K562 (cell line): Measurements from ENCODE around the gene FBXO9. TPM values are rescaled to one million over a fixed set of nuclear protein-coding genes. Genes with fewer than 3 reads are reported as not detected.

Experiments used
- ARHGAP35 ChIP-seq: fragments of 450-650 bp; IDR thresholded peaks from 2 replicates; pipeline ENCODE4 v1.6.1; 2018; ENCODE audit not compliant: partially characterized antibody
- HDGF ChIP-seq: fragments of 450-650 bp; IDR thresholded peaks from 2 replicates; pipeline ENCODE4 v1.6.1; 2016
- ILK ChIP-seq: fragments of 450-650 bp; IDR thresholded peaks from 2 replicates; pipeline ENCODE4 v1.6.1; 2016; ENCODE audit warnings: missing genetic modification characterization, low read depth, mild to moderate bottlenecking, missing compliant biosample characterization, moderate library complexity, borderline replicate concordance
- KLF13 ChIP-seq: fragments of 450-650 bp; IDR thresholded peaks from 2 replicates; pipeline ENCODE4 v1.6.1; 2016; ENCODE audit warnings: missing genetic modification characterization, low read depth, mild to moderate bottlenecking, missing compliant biosample characterization, moderate library complexity, borderline replicate concordance
- LARP7 ChIP-seq: fragments of 450-650 bp; IDR thresholded peaks from 2 replicates; pipeline ENCODE4 v1.6.1; 2016
- MAFF ChIP-seq: IDR thresholded peaks from 2 replicates; pipeline ENCODE4 v1.6.1; 2012; ENCODE audit warnings: low read length, improper control_type of control experiment
- MEF2D ChIP-seq: conservative IDR thresholded peaks from 2 replicates; pipeline ENCODE4 v1.6.1; 2016; ENCODE audit warnings: low read depth, missing genetic modification characterization, missing compliant biosample characterization
- MYC ChIP-seq, 2 experiments: fragments of 250-450 bp in 1 of 2; sonication (Bioruptor Pico) in 1 of 2; IDR thresholded peaks; 2 replicates each; pipeline versions ENCODE4 v1.5.1 to v1.6.1; 2012 to 2021; ENCODE audit warnings: low read depth in 2 of 2, borderline replicate concordance in 1 of 2, improper control_type of control experiment in 1 of 2, low read length in 1 of 2, mild to moderate bottlenecking in 1 of 2, moderate library complexity in 1 of 2
- PHF21A ChIP-seq: fragments of 450-650 bp; IDR thresholded peaks from 2 replicates; pipeline ENCODE4 v1.6.1; 2017; ENCODE audit warnings: low read depth, borderline replicate concordance
- PML ChIP-seq: IDR thresholded peaks from 2 replicates; pipeline ENCODE4 v1.6.1; 2012; ENCODE audit warnings: low read length, inconsistent platforms
- POLR2G ChIP-seq: fragments of 200-400 bp; formaldehyde crosslinking; IDR thresholded peaks from 2 replicates; pipeline ENCODE4 v1.6.1; 2017; ENCODE audit warnings: low read depth, mild to moderate bottlenecking, antibody characterized with exemption, low read length, moderate library complexity
- RBM14 ChIP-seq: fragments of 200-400 bp; formaldehyde crosslinking; IDR thresholded peaks from 2 replicates; pipeline ENCODE4 v1.6.1; 2018; ENCODE audit warnings: low read depth, mild to moderate bottlenecking, low read length, moderate library complexity, borderline replicate concordance; ENCODE audit not compliant: insufficient read depth
- RUNX1 ChIP-seq: sonication (generic); IDR thresholded peaks from 2 replicates; pipeline ENCODE4 v1.6.1; 2016; ENCODE audit warnings: antibody characterized with exemption, low read depth
- SIRT6 ChIP-seq: IDR thresholded peaks from one replicate; pipeline ENCODE4 v1.6.1; 2012; ENCODE audit warnings: low read depth, mild to moderate bottlenecking, control low read depth, inconsistent platforms, low read length, moderate library complexity
- SMAD4 ChIP-seq: fragments of 250-450 bp; sonication (Bioruptor Pico); conservative IDR thresholded peaks from 2 replicates; pipeline ENCODE4 v1.8.0; 2021; ENCODE audit warnings: inconsistent platforms, mild to moderate bottlenecking, moderate library complexity
- SMARCB1 ChIP-seq: IDR thresholded peaks from 2 replicates; pipeline ENCODE4 v1.6.1; 2011; ENCODE audit warnings: improper control_type of control experiment, low read depth; ENCODE audit not compliant: insufficient read length
- SRF ChIP-seq, 2 experiments: fragments of 250-450, 450-650 bp in 1 of 2; sonication (Bioruptor Pico) in 1 of 2; sonication (generic) in 1 of 2; formaldehyde crosslinking; IDR thresholded peaks; 2 replicates each; pipeline versions ENCODE4 v1.5.0 to v1.5.1; 2020 to 2022; ENCODE audit warnings: mild to moderate bottlenecking in 1 of 2, missing genetic modification reagents in 1 of 2
- ZNF134 ChIP-seq: fragments of 250-450 bp; sonication (Bioruptor Pico); conservative IDR thresholded peaks from 2 replicates; pipeline ENCODE4 v1.4.0; 2020
- ZNF668 ChIP-seq: fragments of 250-450 bp; sonication (Bioruptor Pico); IDR thresholded peaks from 2 replicates; pipeline ENCODE4 v1.8.0; 2022; ENCODE audit warnings: mild to moderate bottlenecking, inconsistent platforms
- polyA plus RNA-seq, 8 experiments: library from polyadenylated mRNA; depleted of rRNA in 4 of 8; stranded (reverse) in 5 of 8; unstranded in 3 of 8; fragments of >200 nt; fragmentation: Nextera tagmentation in 2 of 8; fragmentation: Illumina TruSeq in 1 of 8; extraction: Ambion mirVana in 2 of 8; extraction: Trizol in 1 of 8; gene quantifications; 2 replicates each; pipeline versions ENCODE4 v1.2.1 to v1.2.3, GENCODE V29; 2011 to 2014; ENCODE audit warnings: inconsistent platforms in 1 of 8, missing spikeins in 1 of 8
- total RNA-seq, 7 experiments: library from RNA; depleted of rRNA in 6 of 7; stranded (reverse); fragments of >200 nt in 6 of 7; fragmentation: Illumina TruSeq in 2 of 7; extraction: Trizol in 2 of 7; gene quantifications; 2 replicates each; pipeline versions ENCODE4 v1.2.1 to v1.2.3, GENCODE V29; 2011 to 2021; ENCODE audit warnings: low replicate concordance in 1 of 7
- TF ChIP-seq, protein P1 (sequence below): sonication (generic); formaldehyde crosslinking; IDR thresholded peaks from 2 replicates; pipeline ENCODE4 v1.8.0; 2023; ENCODE audit warnings: mild to moderate bottlenecking, missing genetic modification reagents
- TF ChIP-seq, protein P2 (sequence below): fragments of 450-650 bp; formaldehyde crosslinking; IDR thresholded peaks from 2 replicates; pipeline ENCODE4 v1.4.0; 2020; ENCODE audit warnings: mild to moderate bottlenecking, moderate library complexity
- TF ChIP-seq, protein P3 (sequence below): fragments of 450-650 bp; conservative IDR thresholded peaks from 2 replicates; pipeline ENCODE4 v1.6.1; 2016; ENCODE audit warnings: missing genetic modification characterization, low read depth, mild to moderate bottlenecking, missing compliant biosample characterization, moderate library complexity
- TF ChIP-seq, protein P4 (sequence below): fragments of 250-450 bp; sonication (Bioruptor Pico); IDR thresholded peaks from 2 replicates; pipeline ENCODE4 v1.9.0; 2021; ENCODE audit warnings: mild to moderate bottlenecking
- TF ChIP-seq, protein P5 (sequence below): fragments of 450-650 bp; formaldehyde crosslinking; IDR thresholded peaks from 2 replicates; pipeline ENCODE4 v1.4.0; 2020; ENCODE audit warnings: mild to moderate bottlenecking, mixed read lengths

The FBXO9 gene
- total and polyA plus RNA-seq, 9 of the 15 experiments (the other 6 are each of a cell fraction or from before 2014, with no cell fraction given), result 10.1 to 85.3 (median 51.4) TPM

DNA sequence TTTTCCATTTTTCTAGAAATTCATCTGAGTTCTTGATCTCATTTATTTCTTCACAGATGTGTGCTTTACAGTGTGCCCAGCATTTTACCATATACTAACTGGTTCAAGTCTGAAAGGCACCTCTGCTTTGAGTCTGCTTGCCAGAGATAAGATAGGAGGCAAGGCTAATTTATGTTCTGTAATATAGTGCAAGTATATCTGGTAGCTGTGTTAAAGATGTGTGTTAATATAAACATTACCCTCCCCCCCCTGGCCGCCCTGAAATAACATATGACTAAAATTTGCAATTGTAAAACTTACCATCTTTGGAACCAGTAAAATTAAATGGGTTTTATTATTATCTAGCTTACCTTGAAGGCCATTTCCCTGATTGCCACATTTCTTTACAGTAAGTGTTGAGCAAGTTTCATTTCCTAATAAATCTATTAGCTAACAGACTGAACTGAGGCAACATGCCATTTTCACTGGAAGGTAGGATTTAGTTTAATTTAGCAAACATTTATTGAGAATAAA lies 2.7 kb downstream of the FBXO9 start (continued):
- TF ChIP-seq, protein P1, sequence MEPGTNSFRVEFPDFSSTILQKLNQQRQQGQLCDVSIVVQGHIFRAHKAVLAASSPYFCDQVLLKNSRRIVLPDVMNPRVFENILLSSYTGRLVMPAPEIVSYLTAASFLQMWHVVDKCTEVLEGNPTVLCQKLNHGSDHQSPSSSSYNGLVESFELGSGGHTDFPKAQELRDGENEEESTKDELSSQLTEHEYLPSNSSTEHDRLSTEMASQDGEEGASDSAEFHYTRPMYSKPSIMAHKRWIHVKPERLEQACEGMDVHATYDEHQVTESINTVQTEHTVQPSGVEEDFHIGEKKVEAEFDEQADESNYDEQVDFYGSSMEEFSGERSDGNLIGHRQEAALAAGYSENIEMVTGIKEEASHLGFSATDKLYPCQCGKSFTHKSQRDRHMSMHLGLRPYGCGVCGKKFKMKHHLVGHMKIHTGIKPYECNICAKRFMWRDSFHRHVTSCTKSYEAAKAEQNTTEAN (CRISPR knock-in tag), result no peak
- TF ChIP-seq, protein P2, sequence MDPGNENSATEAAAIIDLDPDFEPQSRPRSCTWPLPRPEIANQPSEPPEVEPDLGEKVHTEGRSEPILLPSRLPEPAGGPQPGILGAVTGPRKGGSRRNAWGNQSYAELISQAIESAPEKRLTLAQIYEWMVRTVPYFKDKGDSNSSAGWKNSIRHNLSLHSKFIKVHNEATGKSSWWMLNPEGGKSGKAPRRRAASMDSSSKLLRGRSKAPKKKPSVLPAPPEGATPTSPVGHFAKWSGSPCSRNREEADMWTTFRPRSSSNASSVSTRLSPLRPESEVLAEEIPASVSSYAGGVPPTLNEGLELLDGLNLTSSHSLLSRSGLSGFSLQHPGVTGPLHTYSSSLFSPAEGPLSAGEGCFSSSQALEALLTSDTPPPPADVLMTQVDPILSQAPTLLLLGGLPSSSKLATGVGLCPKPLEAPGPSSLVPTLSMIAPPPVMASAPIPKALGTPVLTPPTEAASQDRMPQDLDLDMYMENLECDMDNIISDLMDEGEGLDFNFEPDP (CRISPR knock-in tag), result no peak
- TF ChIP-seq MYC (IDR thresholded peaks at IDR 0.05; ENCODE audit: low read depth, low read length) (peak; percentile 18; the same call in 1 of the 2 replicates), MYC (CRISPR knock-in tag; IDR thresholded peaks at IDR 0.05; ENCODE audit: borderline replicate concordance, low read depth) (no peak), LARP7 (no peak), MAFF (peak; percentile 2; the same call in 1 of the 2 replicates), SMARCB1 (peak; percentile 70), KLF13 (tag) (no peak), RBM14 (no peak), PHF21A (no peak), SRF (CRISPR knock-in tag; IDR thresholded peaks at IDR 0.05) (no peak), PML (peak; percentile 88), ZNF668 (no peak), HDGF (no peak), RUNX1 (no peak), SMAD4 (CRISPR knock-in tag) (0 out of 2 replicates have a peak, but pooled peaks have one; percentile 37), ZNF134 (CRISPR knock-in tag) (no peak), SIRT6 (no peak), MEF2D (tag) (0 out of 2 replicates have a peak, but pooled peaks have one; percentile 44), ARHGAP35 (no peak), POLR2G (no peak), ILK (tag) (no peak)
- TF ChIP-seq, protein P3, sequence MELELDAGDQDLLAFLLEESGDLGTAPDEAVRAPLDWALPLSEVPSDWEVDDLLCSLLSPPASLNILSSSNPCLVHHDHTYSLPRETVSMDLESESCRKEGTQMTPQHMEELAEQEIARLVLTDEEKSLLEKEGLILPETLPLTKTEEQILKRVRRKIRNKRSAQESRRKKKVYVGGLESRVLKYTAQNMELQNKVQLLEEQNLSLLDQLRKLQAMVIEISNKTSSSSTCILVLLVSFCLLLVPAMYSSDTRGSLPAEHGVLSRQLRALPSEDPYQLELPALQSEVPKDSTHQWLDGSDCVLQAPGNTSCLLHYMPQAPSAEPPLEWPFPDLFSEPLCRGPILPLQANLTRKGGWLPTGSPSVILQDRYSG (tag), result no peak
- TF ChIP-seq, protein P4, sequence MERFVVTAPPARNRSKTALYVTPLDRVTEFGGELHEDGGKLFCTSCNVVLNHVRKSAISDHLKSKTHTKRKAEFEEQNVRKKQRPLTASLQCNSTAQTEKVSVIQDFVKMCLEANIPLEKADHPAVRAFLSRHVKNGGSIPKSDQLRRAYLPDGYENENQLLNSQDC, result no peak
- TF ChIP-seq, protein P5, sequence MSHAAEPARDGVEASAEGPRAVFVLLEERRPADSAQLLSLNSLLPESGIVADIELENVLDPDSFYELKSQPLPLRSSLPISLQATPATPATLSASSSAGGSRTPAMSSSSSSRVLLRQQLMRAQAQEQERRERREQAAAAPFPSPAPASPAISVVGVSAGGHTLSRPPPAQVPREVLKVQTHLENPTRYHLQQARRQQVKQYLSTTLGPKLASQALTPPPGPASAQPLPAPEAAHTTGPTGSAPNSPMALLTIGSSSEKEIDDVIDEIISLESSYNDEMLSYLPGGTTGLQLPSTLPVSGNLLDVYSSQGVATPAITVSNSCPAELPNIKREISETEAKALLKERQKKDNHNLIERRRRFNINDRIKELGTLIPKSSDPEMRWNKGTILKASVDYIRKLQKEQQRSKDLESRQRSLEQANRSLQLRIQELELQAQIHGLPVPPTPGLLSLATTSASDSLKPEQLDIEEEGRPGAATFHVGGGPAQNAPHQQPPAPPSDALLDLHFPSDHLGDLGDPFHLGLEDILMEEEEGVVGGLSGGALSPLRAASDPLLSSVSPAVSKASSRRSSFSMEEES (CRISPR knock-in tag), result no peak
